Lung (tissue), 12 donors: Measurements from ENCODE around the gene ROBO1. TPM values are rescaled to one million over a fixed set of nuclear protein-coding genes. Genes with fewer than 3 reads are reported as not detected.

Experiments used
- ATAC-seq: fragments of 200-7000 bp; cut with Tn5 transposase; one replicate; pipeline ENCODE4 v1.9.1; 2020; ENCODE audit warnings: moderate number of reproducible peaks; ENCODE audit not compliant: insufficient read depth, low FRiP score
- DNase-seq, 3 donors: peaks; one replicate each; pipeline ENCODE4 v3.0.0-alpha.2; 2013 to 2017
- H3K27ac ChIP-seq, 2 donors: one replicate each; pipeline ENCODE4 v1.5.1; 2013; ENCODE audit warnings: mild to moderate bottlenecking in 2 of 2, moderate library complexity in 2 of 2, control low read depth in 1 of 2, inconsistent platforms in 1 of 2, low read depth in 1 of 2, low read length in 1 of 2
- H3K27me3 ChIP-seq, 3 donors: one replicate each; pipeline ENCODE4 v1.5.1; 2013; ENCODE audit warnings: low read length in 2 of 3; ENCODE audit not compliant: control insufficient read depth in 3 of 3, insufficient read depth in 3 of 3
- H3K36me3 ChIP-seq, 4 donors: one replicate each; pipeline ENCODE4 v1.5.1; 2013; ENCODE audit warnings: low read length in 4 of 4, mild to moderate bottlenecking in 1 of 4, moderate library complexity in 1 of 4; ENCODE audit not compliant: control insufficient read depth in 4 of 4, insufficient read depth in 4 of 4
- H3K4me1 ChIP-seq, 5 donors: one replicate each; pipeline ENCODE4 v1.5.1; 2013; ENCODE audit warnings: low read length in 5 of 5, mild to moderate bottlenecking in 2 of 5, moderate library complexity in 1 of 5; ENCODE audit not compliant: control insufficient read depth in 5 of 5, insufficient read depth in 5 of 5
- H3K4me3 ChIP-seq: one replicate; pipeline ENCODE4 v1.5.1; 2013; ENCODE audit warnings: mild to moderate bottlenecking, control low read depth, moderate library complexity
- H3K9ac ChIP-seq, 2 donors: one replicate each; pipeline ENCODE4 v1.5.1; 2013; ENCODE audit warnings: low read length in 2 of 2, control low read depth in 1 of 2; ENCODE audit not compliant: insufficient read depth in 1 of 2
- H3K9me3 ChIP-seq, 4 donors: one replicate each; pipeline ENCODE4 v1.5.1; 2013; ENCODE audit warnings: low read length in 3 of 4, mild to moderate bottlenecking in 1 of 4, moderate library complexity in 1 of 4; ENCODE audit not compliant: control insufficient read depth in 4 of 4, insufficient read depth in 3 of 4
- WGBS, 2 donors: extraction: QIAGEN DNeasy Blood & Tissue Kit; methylation state at CpG; one replicate each; pipeline ENCODE4 v1.1.7; 2013; 5-methylcytosine and 5-hydroxymethylcytosine counted together
- polyA plus RNA-seq, 2 donors: library from polyadenylated mRNA; stranded (reverse); fragments of 200-250 nt; gene quantifications; one replicate each; pipeline ENCODE4 v1.2.1, GENCODE V29; 2013
- total RNA-seq, 2 donors: library from RNA; depleted of rRNA in 1 of 2; stranded (reverse); fragments of >200 nt in 1 of 2; gene quantifications; one replicate each; pipeline ENCODE4 v1.2.1, GENCODE V29; 2014 to 2021
- TF ChIP-seq, protein P1 (sequence below): IDR thresholded peaks from 2 replicates; pipeline ENCODE4 v1.5.1; 2012; ENCODE audit warnings: mild to moderate bottlenecking; ENCODE audit errors: control extremely low read depth, extremely low read depth
- donor health status: control.
- donor health status: control.
- donor health status: Bipolar disorder and iron deficiency.
- donor health status: healthy.
- donor health status: DM: yes; HTN: yes; CAD: no.

Gene ROBO1
- total and polyA plus RNA-seq, 4 donors = 2.6 to 72.6 (median 15.7) TPM

DNA sequence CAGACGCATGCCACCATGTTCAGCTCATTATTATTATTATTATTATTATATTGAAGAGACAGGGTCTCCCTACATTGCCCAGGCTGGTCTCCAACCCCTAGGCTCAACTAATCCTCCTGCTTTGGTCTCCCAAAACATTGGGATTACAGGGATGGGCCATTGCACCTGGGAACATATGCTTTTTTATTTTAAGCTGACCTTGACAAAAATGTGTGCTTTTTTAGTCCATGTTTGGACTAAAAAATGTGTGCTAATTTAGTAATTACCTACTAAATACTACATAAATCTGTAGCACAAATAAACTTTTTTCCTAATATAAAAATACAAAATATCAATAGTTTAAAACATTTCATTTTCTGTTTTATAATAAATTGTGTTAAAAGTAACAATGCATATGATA lies 693.2 kb downstream of the ROBO1 start:
- ATAC-seq = no peak
- TF ChIP-seq, protein P1, sequence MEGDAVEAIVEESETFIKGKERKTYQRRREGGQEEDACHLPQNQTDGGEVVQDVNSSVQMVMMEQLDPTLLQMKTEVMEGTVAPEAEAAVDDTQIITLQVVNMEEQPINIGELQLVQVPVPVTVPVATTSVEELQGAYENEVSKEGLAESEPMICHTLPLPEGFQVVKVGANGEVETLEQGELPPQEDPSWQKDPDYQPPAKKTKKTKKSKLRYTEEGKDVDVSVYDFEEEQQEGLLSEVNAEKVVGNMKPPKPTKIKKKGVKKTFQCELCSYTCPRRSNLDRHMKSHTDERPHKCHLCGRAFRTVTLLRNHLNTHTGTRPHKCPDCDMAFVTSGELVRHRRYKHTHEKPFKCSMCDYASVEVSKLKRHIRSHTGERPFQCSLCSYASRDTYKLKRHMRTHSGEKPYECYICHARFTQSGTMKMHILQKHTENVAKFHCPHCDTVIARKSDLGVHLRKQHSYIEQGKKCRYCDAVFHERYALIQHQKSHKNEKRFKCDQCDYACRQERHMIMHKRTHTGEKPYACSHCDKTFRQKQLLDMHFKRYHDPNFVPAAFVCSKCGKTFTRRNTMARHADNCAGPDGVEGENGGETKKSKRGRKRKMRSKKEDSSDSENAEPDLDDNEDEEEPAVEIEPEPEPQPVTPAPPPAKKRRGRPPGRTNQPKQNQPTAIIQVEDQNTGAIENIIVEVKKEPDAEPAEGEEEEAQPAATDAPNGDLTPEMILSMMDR = no peak
- H3K9me3 ChIP-seq = no peaks in the 10 kb centered on the region
- no peak overlapping the region for H3K27ac ChIP-seq
- WGBS, 2 donors = 87 to 92% methylated on average over 1 of the region's 1 CpG
- no peak overlapping the region for H3K4me3 ChIP-seq
- DNase-seq = no peak
- H3K4me1 ChIP-seq = no peaks in the 10 kb centered on the region
- no peaks in the 10 kb centered on the region for H3K27me3 ChIP-seq
- no peaks in the 10 kb centered on the region for H3K36me3 ChIP-seq
- H3K9ac ChIP-seq = no peak overlapping the region

DNA sequence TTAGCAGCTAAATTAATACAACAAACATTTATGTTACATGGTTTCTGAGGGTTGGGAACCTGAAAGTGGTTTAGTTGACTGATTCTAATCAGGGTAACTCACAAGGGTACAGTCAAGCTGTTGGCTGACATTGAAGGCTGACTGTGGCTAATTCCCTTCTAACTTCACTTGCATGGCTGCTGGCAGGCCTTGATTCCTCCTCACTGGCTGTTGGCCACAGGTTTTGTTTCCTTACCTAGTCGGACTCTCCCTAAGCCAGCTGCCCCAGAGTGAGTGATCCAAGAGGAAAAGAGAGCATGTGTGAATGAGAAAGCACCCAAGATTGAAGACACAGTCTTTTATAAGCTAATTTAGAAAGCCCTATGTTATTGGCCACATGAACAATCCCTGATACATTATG lies 700.1 kb downstream of the ROBO1 start:
- TF ChIP-seq, protein P1 = no peak
- Histone ChIP-seq H3K27me3 (no peaks in the 10 kb centered on the region), H3K9me3 (no peaks in the 10 kb centered on the region), H3K36me3 (no peaks in the 10 kb centered on the region), H3K4me3 (no peak overlapping the region), H3K9ac (no peak overlapping the region), H3K27ac (no peak overlapping the region), H3K4me1 (no peaks in the 10 kb centered on the region)
- DNase-seq (no peak), ATAC-seq (no peak)
- WGBS, 2 donors = 55 to 82% methylated on average over 1 of the region's 1 CpG

DNA sequence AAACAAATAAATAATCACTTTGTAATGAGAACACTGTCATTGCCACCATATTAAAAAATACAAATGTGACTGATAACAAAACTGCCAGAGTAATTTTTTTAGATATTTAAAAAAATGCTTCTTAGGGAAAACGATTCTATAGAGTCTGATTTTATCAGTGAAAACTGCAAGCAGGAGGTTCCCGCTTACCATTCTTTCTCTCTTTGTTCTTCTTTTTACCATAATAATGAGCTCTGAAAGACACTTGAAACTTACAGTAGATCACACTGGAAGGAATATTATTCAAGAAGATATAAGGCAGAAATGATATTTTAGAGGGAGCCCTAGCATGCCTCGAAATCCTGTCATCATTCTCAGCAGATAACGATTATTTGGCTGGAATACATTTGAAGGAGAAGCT lies 701.3 kb downstream of the ROBO1 start:
- no peak overlapping the region for H3K9ac ChIP-seq
- H3K4me3 ChIP-seq = no peak overlapping the region
- no peaks in the 10 kb centered on the region for H3K27me3 ChIP-seq
- H3K27ac ChIP-seq = no peak overlapping the region
- no peaks in the 10 kb centered on the region for H3K4me1 ChIP-seq
- no peaks in the 10 kb centered on the region for H3K9me3 ChIP-seq
- no peak for ATAC-seq
- no peak for DNase-seq
- H3K36me3 ChIP-seq = no peaks in the 10 kb centered on the region
- 74 to 81% methylated on average over 4 of the region's 4 CpGs for WGBS, 2 donors
- TF ChIP-seq, protein P1 = no peak

DNA sequence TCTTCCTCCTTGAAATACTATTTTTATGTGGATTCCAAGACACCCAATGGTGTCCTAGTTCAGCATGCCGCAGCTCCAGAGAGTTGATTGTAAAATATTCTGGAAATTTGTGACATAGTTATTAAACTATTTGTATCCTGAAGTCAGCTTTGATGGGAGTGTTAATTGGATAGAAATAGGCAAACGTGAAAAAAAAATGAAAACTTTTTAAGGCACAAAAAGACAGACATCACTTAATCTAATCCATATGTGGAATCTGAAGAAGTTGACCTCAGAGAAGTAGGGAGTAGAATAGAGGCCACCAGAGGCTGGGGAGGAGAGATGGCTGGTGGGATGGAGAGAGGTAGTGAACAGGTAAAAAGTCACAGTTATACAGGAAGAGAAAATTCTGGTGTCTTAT lies 704.2 kb downstream of the ROBO1 start:
- no peaks in the 10 kb centered on the region for H3K4me1 ChIP-seq
- no peaks in the 10 kb centered on the region for H3K9me3 ChIP-seq
- H3K27me3 ChIP-seq = no peaks in the 10 kb centered on the region
- no peaks in the 10 kb centered on the region for H3K36me3 ChIP-seq
- TF ChIP-seq, protein P1 = no peak
- H3K4me3 ChIP-seq = no peak overlapping the region
- no peak overlapping the region for H3K9ac ChIP-seq
- H3K27ac ChIP-seq = no peak overlapping the region
- no peak for DNase-seq
- 80% methylated on average over 2 of the region's 2 CpGs for WGBS, 2 donors
- no peak for ATAC-seq
